K562 (cell line): ENCODE data around the gene RCSD1. TPM values are rescaled to one million over a fixed set of nuclear protein-coding genes. Genes with fewer than 3 reads are reported as not detected.

Experiments used
- ATF7 ChIP-seq: fragments of 450-650 bp; IDR thresholded peaks from 2 replicates; pipeline ENCODE4 v1.7.1; 2014; ENCODE audit warnings: mild to moderate bottlenecking, moderate library complexity
- BCL6 ChIP-seq: fragments of 250-450 bp; sonication (Bioruptor Pico); IDR thresholded peaks from 2 replicates; pipeline ENCODE4 v1.4.0; 2020
- CC2D1A ChIP-seq: fragments of 450-650 bp; IDR thresholded peaks from 2 replicates; pipeline ENCODE4 v1.6.1; 2017; ENCODE audit warnings: mild to moderate bottlenecking
- CHAMP1 ChIP-seq: fragments of 450-650 bp; IDR thresholded peaks from 2 replicates; pipeline ENCODE4 v1.6.1; 2016; ENCODE audit warnings: mild to moderate bottlenecking
- CHD4 ChIP-seq: fragments of 200-600 bp; sonication (generic); IDR thresholded peaks from 3 replicates; pipeline ENCODE4 v1.6.1; 2012; ENCODE audit warnings: low read depth, mild to moderate bottlenecking, mixed read lengths, low read length, inconsistent platforms; ENCODE audit not compliant: insufficient read depth, insufficient replicate concordance, poor library complexity, severe bottlenecking
- CREB3L1 ChIP-seq: fragments of 450-650 bp; IDR thresholded peaks from 2 replicates; pipeline ENCODE4 v1.6.1; 2014; ENCODE audit warnings: low read depth, mild to moderate bottlenecking, moderate library complexity, borderline replicate concordance
- KDM2B ChIP-seq: fragments of 250-450 bp; sonication (Bioruptor Pico); IDR thresholded peaks from 2 replicates; pipeline ENCODE4 v1.8.0; 2021; ENCODE audit warnings: mild to moderate bottlenecking, moderate library complexity
- KDM5B ChIP-seq: fragments of 200-600 bp; sonication (generic); IDR thresholded peaks from 2 replicates; pipeline ENCODE4 v1.6.1; 2012; ENCODE audit warnings: low read depth, mild to moderate bottlenecking, moderate library complexity, low read length, control low read depth, inconsistent platforms; ENCODE audit not compliant: insufficient replicate concordance
- MAFF ChIP-seq: IDR thresholded peaks from 2 replicates; pipeline ENCODE4 v1.6.1; 2012; ENCODE audit warnings: low read length, improper control_type of control experiment
- MEF2D ChIP-seq: conservative IDR thresholded peaks from 2 replicates; pipeline ENCODE4 v1.6.1; 2016; ENCODE audit warnings: low read depth, missing genetic modification characterization, missing compliant biosample characterization
- MITF ChIP-seq: IDR thresholded peaks from 2 replicates; pipeline ENCODE4 v1.6.1; 2014; ENCODE audit warnings: antibody characterized with exemption
- NFYB ChIP-seq: IDR thresholded peaks from 2 replicates; pipeline ENCODE4 v1.6.1; 2011; ENCODE audit warnings: mild to moderate bottlenecking, moderate library complexity; ENCODE audit not compliant: insufficient read length; ENCODE audit errors: extremely low read depth
- SIN3B ChIP-seq: fragments of 450-650 bp; IDR thresholded peaks from 2 replicates; pipeline ENCODE4 v1.6.1; 2017; ENCODE audit warnings: low read depth, mild to moderate bottlenecking, moderate library complexity
- SMARCA4 ChIP-seq: fragments of 450-650 bp; IDR thresholded peaks from 2 replicates; pipeline ENCODE4 v1.6.1; 2016
- ZBTB9 ChIP-seq: fragments of 450-650 bp; formaldehyde crosslinking; IDR thresholded peaks from 2 replicates; pipeline ENCODE4 v1.4.0; 2020; ENCODE audit warnings: mild to moderate bottlenecking, moderate library complexity
- ZC3H8 ChIP-seq: fragments of 450-650 bp; IDR thresholded peaks from 2 replicates; pipeline ENCODE4 v1.6.1; 2017
- ZNF175 ChIP-seq: fragments of 200-800 bp; sonication (Bioruptor generic); IDR thresholded peaks from 2 replicates; pipeline ENCODE4 v1.6.1; 2016; ENCODE audit warnings: low read depth, mild to moderate bottlenecking, missing genetic modification characterization, missing compliant biosample characterization
- ZNF445 ChIP-seq: fragments of 250-450 bp; sonication (Bioruptor Pico); IDR thresholded peaks from 2 replicates; pipeline ENCODE4 v1.4.0; 2020; ENCODE audit warnings: low read depth, mild to moderate bottlenecking, moderate library complexity
- polyA plus RNA-seq, 8 experiments: library from polyadenylated mRNA; depleted of rRNA in 4 of 8; stranded (reverse) in 5 of 8; unstranded in 3 of 8; fragments of >200 nt; fragmentation: Nextera tagmentation in 2 of 8; fragmentation: Illumina TruSeq in 1 of 8; extraction: Ambion mirVana in 2 of 8; extraction: Trizol in 1 of 8; gene quantifications; 2 replicates each; pipeline versions ENCODE4 v1.2.1 to v1.2.3, GENCODE V29; 2011 to 2014; ENCODE audit warnings: inconsistent platforms in 1 of 8, missing spikeins in 1 of 8
- total RNA-seq, 7 experiments: library from RNA; depleted of rRNA in 6 of 7; stranded (reverse); fragments of >200 nt in 6 of 7; fragmentation: Illumina TruSeq in 2 of 7; extraction: Trizol in 2 of 7; gene quantifications; 2 replicates each; pipeline versions ENCODE4 v1.2.1 to v1.2.3, GENCODE V29; 2011 to 2021; ENCODE audit warnings: low replicate concordance in 1 of 7
- TF ChIP-seq, protein P1 (sequence below), 2 experiments: IDR thresholded peaks; 2 replicates each; pipeline ENCODE4 v1.6.1; 2012; ENCODE audit warnings: improper control_type of control experiment in 2 of 2, low read depth in 2 of 2, low read length in 2 of 2, borderline replicate concordance in 1 of 2

RCSD1 gene
- total and polyA plus RNA-seq, 9 of the 15 experiments (the other 6 are each of a cell fraction or from before 2014, with no cell fraction given): 7.8 to 69.8 (median 45.3) TPM

- no peak for TF ChIP-seq MITF
- TF ChIP-seq MAFF: no peak
- no peak for TF ChIP-seq NFYB
- TF ChIP-seq ZBTB9: no peak
- TF ChIP-seq CHD4: no peak
- no peak for TF ChIP-seq CREB3L1
- no peak for TF ChIP-seq CHAMP1
- peak; percentile 60 for TF ChIP-seq SMARCA4
- TF ChIP-seq MEF2D (tag): peak; percentile 67; the same call in 1 of the 2 replicates
- no peak for TF ChIP-seq KDM2B
- TF ChIP-seq ZNF445 (CRISPR knock-in tag): no peak
- no peak for TF ChIP-seq BCL6
- no peak for TF ChIP-seq CC2D1A
- TF ChIP-seq ZNF175: no peak
- TF ChIP-seq SIN3B: no peak
- TF ChIP-seq, protein P1, sequence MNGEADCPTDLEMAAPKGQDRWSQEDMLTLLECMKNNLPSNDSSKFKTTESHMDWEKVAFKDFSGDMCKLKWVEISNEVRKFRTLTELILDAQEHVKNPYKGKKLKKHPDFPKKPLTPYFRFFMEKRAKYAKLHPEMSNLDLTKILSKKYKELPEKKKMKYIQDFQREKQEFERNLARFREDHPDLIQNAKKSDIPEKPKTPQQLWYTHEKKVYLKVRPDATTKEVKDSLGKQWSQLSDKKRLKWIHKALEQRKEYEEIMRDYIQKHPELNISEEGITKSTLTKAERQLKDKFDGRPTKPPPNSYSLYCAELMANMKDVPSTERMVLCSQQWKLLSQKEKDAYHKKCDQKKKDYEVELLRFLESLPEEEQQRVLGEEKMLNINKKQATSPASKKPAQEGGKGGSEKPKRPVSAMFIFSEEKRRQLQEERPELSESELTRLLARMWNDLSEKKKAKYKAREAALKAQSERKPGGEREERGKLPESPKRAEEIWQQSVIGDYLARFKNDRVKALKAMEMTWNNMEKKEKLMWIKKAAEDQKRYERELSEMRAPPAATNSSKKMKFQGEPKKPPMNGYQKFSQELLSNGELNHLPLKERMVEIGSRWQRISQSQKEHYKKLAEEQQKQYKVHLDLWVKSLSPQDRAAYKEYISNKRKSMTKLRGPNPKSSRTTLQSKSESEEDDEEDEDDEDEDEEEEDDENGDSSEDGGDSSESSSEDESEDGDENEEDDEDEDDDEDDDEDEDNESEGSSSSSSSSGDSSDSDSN (IDR thresholded peaks at IDR 0.05; ENCODE audit: borderline replicate concordance in 1 of 2, low read depth in 2 of 2, low read length in 2 of 2): no peak
- TF ChIP-seq ATF7: 0 out of 2 replicates have a peak, but pooled peaks have one; percentile 14
- no peak for TF ChIP-seq KDM5B
- no peak for TF ChIP-seq ZC3H8
These were observed 28.7 kb downstream of the RCSD1 start (continued) for GRCh38 chr1:167658574-167659328.
